Hepatocyte (in vitro differentiated cells): ENCODE data around the gene CASKIN1. TPM values are rescaled to one million over a fixed set of nuclear protein-coding genes. Genes with fewer than 3 reads are reported as not detected.

Experiments used
- DNase-seq: peaks from one replicate; pipeline ENCODE4 v3.0.0-alpha.2; 2016; ENCODE audit warnings: low spot score
- H2AFZ ChIP-seq: fragments of 200-600 bp; sonication (generic); 2 replicates; pipeline ENCODE4 v1.6.0; 2016; ENCODE audit warnings: antibody characterized with exemption, mild to moderate bottlenecking
- H3K27ac ChIP-seq: fragments of 200-600 bp; sonication (generic); 2 replicates; pipeline ENCODE4 v1.5.1; 2016; ENCODE audit warnings: mild to moderate bottlenecking
- H3K27me3 ChIP-seq: fragments of 200-600 bp; sonication (generic); 2 replicates; pipeline ENCODE4 v1.6.1; 2016
- H3K36me3 ChIP-seq: fragments of 200-600 bp; sonication (generic); replicated peaks from 2 replicates; pipeline ENCODE4 v1.5.1; 2016; ENCODE audit warnings: low read depth; ENCODE audit not compliant: insufficient read depth
- H3K4me1 ChIP-seq: fragments of 200-600 bp; sonication (generic); 2 replicates; pipeline ENCODE4 v1.5.1; 2016; ENCODE audit warnings: mild to moderate bottlenecking, moderate library complexity; ENCODE audit not compliant: insufficient read depth
- H3K4me2 ChIP-seq: fragments of 200-600 bp; sonication (generic); 2 replicates; pipeline ENCODE4 v1.6.0; 2016
- H3K4me3 ChIP-seq: fragments of 200-600 bp; sonication (generic); 2 replicates; pipeline ENCODE4 v1.5.1; 2016; ENCODE audit warnings: mild to moderate bottlenecking
- H3K79me2 ChIP-seq: fragments of 200-600 bp; sonication (generic); 2 replicates; pipeline ENCODE4 v1.6.0; 2017; ENCODE audit warnings: mild to moderate bottlenecking
- H3K9me2 ChIP-seq: fragments of 200-600 bp; sonication (generic); replicated peaks from 2 replicates; pipeline ENCODE4 v1.6.0; 2017; ENCODE audit warnings: mild to moderate bottlenecking; ENCODE audit not compliant: insufficient read depth
- H3K9me3 ChIP-seq: fragments of 200-600 bp; sonication (generic); 2 replicates; pipeline ENCODE4 v1.5.1; 2016; ENCODE audit warnings: low read depth, mild to moderate bottlenecking
- H4K20me1 ChIP-seq: fragments of 200-600 bp; sonication (generic); 2 replicates; pipeline ENCODE4 v1.6.0; 2016; ENCODE audit warnings: mild to moderate bottlenecking; ENCODE audit not compliant: insufficient read depth, poor library complexity, severe bottlenecking
- EZH2 ChIP-seq: fragments of 200-600 bp; sonication (generic); IDR thresholded peaks from 2 replicates; pipeline ENCODE4 v1.6.1; 2016; ENCODE audit warnings: antibody characterized with exemption, mild to moderate bottlenecking, borderline replicate concordance
- EZH2phosphoT487 ChIP-seq: fragments of 200-600 bp; sonication (generic); IDR thresholded peaks from one replicate; pipeline ENCODE4 v1.6.1; 2018; ENCODE audit warnings: antibody characterized with exemption, mild to moderate bottlenecking, low read depth, moderate library complexity; ENCODE audit not compliant: unreplicated experiment, severe bottlenecking
- WGBS: methylation state at CpG from one replicate; pipeline ENCODE4 v1.1.6; 2016; ENCODE audit warnings: low lambda C conversion rate; ENCODE audit errors: missing lambda C conversion rate; 5-methylcytosine and 5-hydroxymethylcytosine counted together
- polyA plus RNA-seq: library from polyadenylated mRNA; unstranded; fragments of >200 nt; fragmentation: Nextera tagmentation; extraction: Ambion mirVana; gene quantifications from 2 replicates; pipeline ENCODE4 v1.2.1, GENCODE V29; 2016
- total RNA-seq: library from RNA; depleted of rRNA; stranded (reverse); fragments of >200 nt; gene quantifications from 2 replicates; pipeline ENCODE4 v1.2.3, GENCODE V29; 2014
- TF ChIP-seq, protein P1 (sequence below): fragments of 200-600 bp; sonication (generic); IDR thresholded peaks from 2 replicates; pipeline ENCODE4 v1.5.1; 2016; ENCODE audit warnings: antibody characterized with exemption, mild to moderate bottlenecking; ENCODE audit not compliant: poor library complexity

The CASKIN1 gene
- total and polyA plus RNA-seq, 2 experiments from 2014 or later: 0.47 to 1.7 TPM

DNA sequence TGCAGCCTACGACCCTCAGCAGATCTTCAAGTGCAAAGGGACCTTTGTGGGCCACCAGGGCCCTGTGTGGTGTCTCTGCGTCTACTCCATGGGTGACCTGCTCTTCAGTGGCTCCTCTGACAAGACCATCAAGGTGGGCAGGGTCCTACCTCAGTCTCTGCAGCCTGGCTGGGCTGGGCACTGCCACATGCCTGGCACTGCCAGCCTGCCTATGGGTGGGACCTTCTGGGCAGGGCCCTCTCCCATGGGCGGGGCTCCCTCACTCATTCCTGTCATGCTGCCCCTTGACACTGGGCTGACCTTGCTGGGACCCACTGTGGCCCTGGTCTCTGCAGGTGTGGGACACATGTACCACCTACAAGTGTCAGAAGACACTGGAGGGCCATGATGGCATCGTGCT, 22.5 kb downstream of the CASKIN1 start:
- no peaks in the 10 kb centered on the region for H3K36me3 ChIP-seq
- no peak overlapping the region for H3K4me3 ChIP-seq
- H3K79me2 ChIP-seq: no peaks in the 10 kb centered on the region
- no peak overlapping the region for H3K4me2 ChIP-seq
- no peaks in the 10 kb centered on the region for H4K20me1 ChIP-seq
- TF ChIP-seq, protein P1, sequence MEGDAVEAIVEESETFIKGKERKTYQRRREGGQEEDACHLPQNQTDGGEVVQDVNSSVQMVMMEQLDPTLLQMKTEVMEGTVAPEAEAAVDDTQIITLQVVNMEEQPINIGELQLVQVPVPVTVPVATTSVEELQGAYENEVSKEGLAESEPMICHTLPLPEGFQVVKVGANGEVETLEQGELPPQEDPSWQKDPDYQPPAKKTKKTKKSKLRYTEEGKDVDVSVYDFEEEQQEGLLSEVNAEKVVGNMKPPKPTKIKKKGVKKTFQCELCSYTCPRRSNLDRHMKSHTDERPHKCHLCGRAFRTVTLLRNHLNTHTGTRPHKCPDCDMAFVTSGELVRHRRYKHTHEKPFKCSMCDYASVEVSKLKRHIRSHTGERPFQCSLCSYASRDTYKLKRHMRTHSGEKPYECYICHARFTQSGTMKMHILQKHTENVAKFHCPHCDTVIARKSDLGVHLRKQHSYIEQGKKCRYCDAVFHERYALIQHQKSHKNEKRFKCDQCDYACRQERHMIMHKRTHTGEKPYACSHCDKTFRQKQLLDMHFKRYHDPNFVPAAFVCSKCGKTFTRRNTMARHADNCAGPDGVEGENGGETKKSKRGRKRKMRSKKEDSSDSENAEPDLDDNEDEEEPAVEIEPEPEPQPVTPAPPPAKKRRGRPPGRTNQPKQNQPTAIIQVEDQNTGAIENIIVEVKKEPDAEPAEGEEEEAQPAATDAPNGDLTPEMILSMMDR: no peak
- TF ChIP-seq EZH2phosphoT487 (no peak), EZH2 (no peak)
- no peak overlapping the region for H2AFZ ChIP-seq
- H3K4me1 ChIP-seq: no peaks in the 10 kb centered on the region
- 100% methylated on average over 4 of the region's 4 CpGs for WGBS
- no peak overlapping the region for H3K27ac ChIP-seq
- H3K9me3 ChIP-seq: no peaks in the 10 kb centered on the region
- no peak for DNase-seq
- no peaks in the 10 kb centered on the region for H3K27me3 ChIP-seq
- no peaks in the 10 kb centered on the region for H3K9me2 ChIP-seq

DNA sequence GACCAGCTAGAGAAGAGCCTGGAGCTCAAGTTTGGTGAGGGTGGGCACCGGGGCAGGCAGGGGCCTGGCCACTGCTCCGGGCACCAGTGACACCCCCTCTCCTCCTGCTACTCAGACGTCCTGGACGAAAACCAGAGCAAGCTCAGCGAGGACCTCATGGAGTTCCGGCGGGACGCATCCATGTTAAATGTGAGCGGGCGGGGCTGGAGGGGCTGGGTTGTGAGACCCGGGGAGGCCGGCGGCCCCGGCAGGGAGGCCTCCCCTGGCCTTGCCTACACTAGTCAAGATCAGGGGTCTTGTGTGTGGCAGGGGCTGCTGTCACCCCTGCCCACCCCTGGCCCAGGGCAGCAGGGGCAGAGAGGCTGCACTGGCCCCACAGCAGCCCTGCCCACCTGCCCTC, 23.0 kb downstream of the CASKIN1 start:
- TF ChIP-seq EZH2phosphoT487 (no peak), EZH2 (no peak)
- TF ChIP-seq, protein P1: no peak
- Histone ChIP-seq H3K27me3 (no peaks in the 10 kb centered on the region), H3K36me3 (no peaks in the 10 kb centered on the region), H3K79me2 (no peaks in the 10 kb centered on the region), H3K4me3 (no peak overlapping the region), H3K9me2 (no peaks in the 10 kb centered on the region), H3K4me2 (no peak overlapping the region), H3K9me3 (no peaks in the 10 kb centered on the region), H3K27ac (no peak overlapping the region), H3K4me1 (no peaks in the 10 kb centered on the region), H4K20me1 (no peaks in the 10 kb centered on the region), H2AFZ (no peak overlapping the region)
- no peak for DNase-seq
- 92% methylated on average over 14 of the region's 14 CpGs for WGBS

- 98% methylated on average over 28 of the region's 29 CpGs for WGBS
- H3K9me3 ChIP-seq: no peaks in the 10 kb centered on the region
- no peaks in the 10 kb centered on the region for H3K9me2 ChIP-seq
- TF ChIP-seq EZH2phosphoT487 (no peak), EZH2 (no peak)
- TF ChIP-seq, protein P1: no peak
- no peak overlapping the region for H2AFZ ChIP-seq
- no peak overlapping the region for H3K27ac ChIP-seq
- no peaks in the 10 kb centered on the region for H3K36me3 ChIP-seq
- no peaks in the 10 kb centered on the region for H3K27me3 ChIP-seq
- no peaks in the 10 kb centered on the region for H3K79me2 ChIP-seq
- no peaks in the 10 kb centered on the region for H4K20me1 ChIP-seq
- DNase-seq: no peak
- H3K4me3 ChIP-seq: no peak overlapping the region
- no peaks in the 10 kb centered on the region for H3K4me1 ChIP-seq
- no peak overlapping the region for H3K4me2 ChIP-seq
Observed at GRCh38 chr16:2172688-2173335, 23.6 kb downstream of the CASKIN1 start.
